K562 (cell line): ENCODE results near the gene TAS1R3. TPM values are rescaled to one million over a fixed set of nuclear protein-coding genes. Genes with fewer than 3 reads are reported as not detected.

Source experiments
- BACH1 ChIP-seq: fragments of 200-800 bp; sonication (Bioruptor generic); IDR thresholded peaks from 2 replicates; pipeline ENCODE4 v1.6.1; 2016; ENCODE audit warnings: missing genetic modification characterization, missing compliant biosample characterization
- CBX1 ChIP-seq: sonication (generic); IDR thresholded peaks from 2 replicates; pipeline ENCODE4 v1.6.1; 2016; ENCODE audit warnings: antibody characterized with exemption, low read depth, mild to moderate bottlenecking
- EGR1 ChIP-seq: fragments of 450-650 bp; conservative IDR thresholded peaks from 2 replicates; pipeline ENCODE4 v1.6.1; 2017; ENCODE audit warnings: mild to moderate bottlenecking
- EP300 ChIP-seq: IDR thresholded peaks from 2 replicates; pipeline ENCODE4 v1.6.1; 2012; ENCODE audit warnings: low read length, improper control_type of control experiment
- GABPB2 ChIP-seq: fragments of 250-450 bp; sonication (Bioruptor Pico); conservative IDR thresholded peaks from 2 replicates; pipeline ENCODE4 v1.5.1; 2021; ENCODE audit warnings: mild to moderate bottlenecking
- NFE2L1 ChIP-seq: fragments of 450-650 bp; IDR thresholded peaks from 2 replicates; pipeline ENCODE4 v1.6.1; 2016; ENCODE audit warnings: missing genetic modification characterization, low read depth, mild to moderate bottlenecking, missing compliant biosample characterization, moderate library complexity, borderline replicate concordance
- PHB ChIP-seq: fragments of 250-450 bp; sonication (Bioruptor Pico); IDR thresholded peaks from 2 replicates; pipeline ENCODE4 v1.5.0; 2021
- POLR2AphosphoS2 ChIP-seq: IDR thresholded peaks from 2 replicates; pipeline ENCODE4 v1.6.1; 2012; ENCODE audit warnings: low read length, improper control_type of control experiment
- RBFOX2 ChIP-seq: fragments of 200-400 bp; formaldehyde crosslinking; IDR thresholded peaks from 2 replicates; pipeline ENCODE4 v1.6.1; 2017; ENCODE audit warnings: low read depth, mild to moderate bottlenecking, low read length, moderate library complexity
- RCOR1 ChIP-seq, 2 experiments: IDR thresholded peaks; 2 replicates each; pipeline ENCODE4 v1.6.1; 2012; ENCODE audit warnings: low read depth in 2 of 2, low read length in 2 of 2, borderline replicate concordance in 1 of 2, improper control_type of control experiment in 1 of 2
- SAFB2 ChIP-seq: fragments of 200-400 bp; formaldehyde crosslinking; IDR thresholded peaks from 2 replicates; pipeline ENCODE4 v1.6.1; 2018; ENCODE audit warnings: borderline replicate concordance, low read length, low read depth, moderate library complexity; ENCODE audit not compliant: severe bottlenecking
- polyA plus RNA-seq, 8 experiments: library from polyadenylated mRNA; depleted of rRNA in 4 of 8; stranded (reverse) in 5 of 8; unstranded in 3 of 8; fragments of >200 nt; fragmentation: Nextera tagmentation in 2 of 8; fragmentation: Illumina TruSeq in 1 of 8; extraction: Ambion mirVana in 2 of 8; extraction: Trizol in 1 of 8; gene quantifications; 2 replicates each; pipeline versions ENCODE4 v1.2.1 to v1.2.3, GENCODE V29; 2011 to 2014; ENCODE audit warnings: inconsistent platforms in 1 of 8, missing spikeins in 1 of 8
- total RNA-seq, 7 experiments: library from RNA; depleted of rRNA in 6 of 7; stranded (reverse); fragments of >200 nt in 6 of 7; fragmentation: Illumina TruSeq in 2 of 7; extraction: Trizol in 2 of 7; gene quantifications; 2 replicates each; pipeline versions ENCODE4 v1.2.1 to v1.2.3, GENCODE V29; 2011 to 2021; ENCODE audit warnings: low replicate concordance in 1 of 7
- TF ChIP-seq, protein P1 (sequence below), 2 experiments: fragments of 250-450 bp in 1 of 2; fragments of 450-650 bp in 1 of 2; sonication (Bioruptor Pico) in 1 of 2; IDR thresholded peaks; 2 replicates each; pipeline versions ENCODE4 v1.6.1 to v1.8.0; 2016 to 2021; ENCODE audit warnings: mild to moderate bottlenecking in 2 of 2, moderate library complexity in 2 of 2, missing compliant biosample characterization in 1 of 2, missing genetic modification characterization in 1 of 2
- TF ChIP-seq, protein P2 (sequence below): sonication (generic); formaldehyde crosslinking; IDR thresholded peaks from 2 replicates; pipeline ENCODE4 v1.4.0; 2020; ENCODE audit warnings: mild to moderate bottlenecking, missing genetic modification reagents
- TF ChIP-seq, protein P3 (sequence below): IDR thresholded peaks from 2 replicates; pipeline ENCODE4 v1.6.1; 2011; ENCODE audit warnings: borderline replicate concordance, low read depth, mild to moderate bottlenecking, moderate library complexity, low read length; ENCODE audit not compliant: insufficient read depth, poor library complexity, severe bottlenecking
- TF ChIP-seq, protein P4 (sequence below): sonication (generic); formaldehyde crosslinking; IDR thresholded peaks from 2 replicates; pipeline ENCODE4 v1.5.0; 2020; ENCODE audit warnings: missing genetic modification reagents
- TF ChIP-seq, protein P5 (sequence below): fragments of 250-450 bp; sonication (Bioruptor Pico); IDR thresholded peaks from 2 replicates; pipeline ENCODE4 v1.5.0; 2021; ENCODE audit warnings: mild to moderate bottlenecking, moderate library complexity

The TAS1R3 gene
- total and polyA plus RNA-seq, 9 of the 15 experiments (the other 6 are each of a cell fraction or from before 2014, with no cell fraction given): 0.07 to 0.13 TPM; not detected in 7

- TF ChIP-seq, protein P1, sequence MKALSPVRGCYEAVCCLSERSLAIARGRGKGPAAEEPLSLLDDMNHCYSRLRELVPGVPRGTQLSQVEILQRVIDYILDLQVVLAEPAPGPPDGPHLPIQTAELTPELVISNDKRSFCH (CRISPR knock-in tag; IDR thresholded peaks at IDR 0.05): no peak
- TF ChIP-seq, protein P1 (tag; IDR thresholded peaks at IDR 0.05): no peak
- TF ChIP-seq RBFOX2 (peak; percentile 65), RCOR1 (IDR thresholded peaks at IDR 0.05; ENCODE audit: borderline replicate concordance in 1 of 2, low read depth in 2 of 2, low read length in 2 of 2) (no peak), EGR1 (no peak), CBX1 (no peak), NFE2L1 (tag) (no peak), BACH1 (tag) (no peak), GABPB2 (CRISPR knock-in tag) (no peak), EP300 (no peak), PHB (CRISPR knock-in tag) (peak; percentile 72; the same call in 1 of the 2 replicates), SAFB2 (no peak), POLR2AphosphoS2 (no peak)
- TF ChIP-seq, protein P2, sequence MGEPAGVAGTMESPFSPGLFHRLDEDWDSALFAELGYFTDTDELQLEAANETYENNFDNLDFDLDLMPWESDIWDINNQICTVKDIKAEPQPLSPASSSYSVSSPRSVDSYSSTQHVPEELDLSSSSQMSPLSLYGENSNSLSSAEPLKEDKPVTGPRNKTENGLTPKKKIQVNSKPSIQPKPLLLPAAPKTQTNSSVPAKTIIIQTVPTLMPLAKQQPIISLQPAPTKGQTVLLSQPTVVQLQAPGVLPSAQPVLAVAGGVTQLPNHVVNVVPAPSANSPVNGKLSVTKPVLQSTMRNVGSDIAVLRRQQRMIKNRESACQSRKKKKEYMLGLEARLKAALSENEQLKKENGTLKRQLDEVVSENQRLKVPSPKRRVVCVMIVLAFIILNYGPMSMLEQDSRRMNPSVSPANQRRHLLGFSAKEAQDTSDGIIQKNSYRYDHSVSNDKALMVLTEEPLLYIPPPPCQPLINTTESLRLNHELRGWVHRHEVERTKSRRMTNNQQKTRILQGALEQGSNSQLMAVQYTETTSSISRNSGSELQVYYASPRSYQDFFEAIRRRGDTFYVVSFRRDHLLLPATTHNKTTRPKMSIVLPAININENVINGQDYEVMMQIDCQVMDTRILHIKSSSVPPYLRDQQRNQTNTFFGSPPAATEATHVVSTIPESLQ (CRISPR knock-in tag): no peak
- TF ChIP-seq, protein P3, sequence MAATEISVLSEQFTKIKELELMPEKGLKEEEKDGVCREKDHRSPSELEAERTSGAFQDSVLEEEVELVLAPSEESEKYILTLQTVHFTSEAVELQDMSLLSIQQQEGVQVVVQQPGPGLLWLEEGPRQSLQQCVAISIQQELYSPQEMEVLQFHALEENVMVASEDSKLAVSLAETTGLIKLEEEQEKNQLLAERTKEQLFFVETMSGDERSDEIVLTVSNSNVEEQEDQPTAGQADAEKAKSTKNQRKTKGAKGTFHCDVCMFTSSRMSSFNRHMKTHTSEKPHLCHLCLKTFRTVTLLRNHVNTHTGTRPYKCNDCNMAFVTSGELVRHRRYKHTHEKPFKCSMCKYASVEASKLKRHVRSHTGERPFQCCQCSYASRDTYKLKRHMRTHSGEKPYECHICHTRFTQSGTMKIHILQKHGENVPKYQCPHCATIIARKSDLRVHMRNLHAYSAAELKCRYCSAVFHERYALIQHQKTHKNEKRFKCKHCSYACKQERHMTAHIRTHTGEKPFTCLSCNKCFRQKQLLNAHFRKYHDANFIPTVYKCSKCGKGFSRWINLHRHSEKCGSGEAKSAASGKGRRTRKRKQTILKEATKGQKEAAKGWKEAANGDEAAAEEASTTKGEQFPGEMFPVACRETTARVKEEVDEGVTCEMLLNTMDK: no peak
- TF ChIP-seq, protein P4, sequence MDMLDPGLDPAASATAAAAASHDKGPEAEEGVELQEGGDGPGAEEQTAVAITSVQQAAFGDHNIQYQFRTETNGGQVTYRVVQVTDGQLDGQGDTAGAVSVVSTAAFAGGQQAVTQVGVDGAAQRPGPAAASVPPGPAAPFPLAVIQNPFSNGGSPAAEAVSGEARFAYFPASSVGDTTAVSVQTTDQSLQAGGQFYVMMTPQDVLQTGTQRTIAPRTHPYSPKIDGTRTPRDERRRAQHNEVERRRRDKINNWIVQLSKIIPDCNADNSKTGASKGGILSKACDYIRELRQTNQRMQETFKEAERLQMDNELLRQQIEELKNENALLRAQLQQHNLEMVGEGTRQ (CRISPR knock-in tag): no peak
- TF ChIP-seq, protein P5, sequence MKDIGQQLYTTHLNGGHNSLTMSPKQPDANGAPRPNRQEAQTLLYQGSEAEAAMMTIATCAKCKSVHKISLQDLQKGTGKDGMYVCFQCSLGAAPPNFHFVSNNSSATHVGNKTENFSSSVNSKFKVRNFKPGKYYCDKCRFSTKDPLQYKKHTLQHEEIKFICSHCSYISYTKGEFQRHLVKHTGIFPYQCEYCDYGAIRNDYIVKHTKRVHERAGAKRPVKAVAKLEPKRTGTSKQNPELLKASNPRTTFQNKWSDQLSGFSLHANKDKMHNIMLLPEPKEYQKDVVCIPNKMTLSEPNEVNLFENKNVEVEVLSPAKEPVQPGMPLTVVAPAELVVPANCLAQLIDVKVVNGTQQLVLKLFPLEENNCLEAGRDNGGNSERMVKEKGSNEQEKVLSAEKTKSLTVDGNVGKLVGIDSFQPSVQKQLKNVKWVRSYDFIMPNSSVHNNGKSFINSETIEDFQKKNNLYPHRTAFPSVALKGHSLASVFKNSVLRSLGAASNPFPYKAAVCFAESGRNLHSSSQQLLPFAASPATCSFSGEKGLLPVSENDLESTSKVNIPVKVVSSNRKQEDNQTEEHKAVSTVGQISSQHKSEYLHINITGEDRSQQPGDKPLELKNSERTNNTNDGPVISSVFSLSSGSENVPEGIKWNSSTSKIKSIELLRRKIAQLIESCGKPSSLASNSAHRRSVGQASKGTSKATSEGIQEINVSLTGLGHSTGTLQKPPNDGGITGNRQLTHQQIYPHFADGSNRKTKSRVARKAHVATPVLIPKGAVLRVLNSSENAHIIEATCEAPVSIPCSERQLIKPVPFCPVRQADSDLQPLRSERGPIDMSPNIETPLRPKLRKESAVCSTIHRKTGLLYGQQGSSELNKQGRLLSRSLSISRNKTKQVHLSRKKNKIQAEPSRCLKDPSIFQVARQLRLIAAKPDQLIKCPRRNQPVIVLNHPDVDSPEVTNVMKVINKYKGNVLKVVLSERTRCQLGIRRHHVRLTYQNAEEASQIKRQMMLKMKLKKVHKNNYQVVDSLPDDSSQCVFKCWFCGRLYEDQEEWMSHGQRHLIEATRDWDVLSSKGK (CRISPR knock-in tag): no peak
Observed at GRCh38 chr1:1351511-1352427, 20.7 kb downstream of the TAS1R3 start (continued).
